GM19467 (cell line): Measurements from ENCODE around the gene NUS1.
"Not testable (repeated sequence)": the region's sequence is repeated elsewhere in the genome, so short reads cannot be mapped to it uniquely, and the experiment has no call there.

ENCODE experiments used
- ATAC-seq: cut with Tn5 transposase; IDR thresholded peaks from one replicate; pipeline ENCODE4 v1.9.1; 2021; ENCODE audit warnings: mild to moderate bottlenecking, moderate library complexity; ENCODE audit not compliant: unreplicated experiment

NUS1 gene

DNA sequence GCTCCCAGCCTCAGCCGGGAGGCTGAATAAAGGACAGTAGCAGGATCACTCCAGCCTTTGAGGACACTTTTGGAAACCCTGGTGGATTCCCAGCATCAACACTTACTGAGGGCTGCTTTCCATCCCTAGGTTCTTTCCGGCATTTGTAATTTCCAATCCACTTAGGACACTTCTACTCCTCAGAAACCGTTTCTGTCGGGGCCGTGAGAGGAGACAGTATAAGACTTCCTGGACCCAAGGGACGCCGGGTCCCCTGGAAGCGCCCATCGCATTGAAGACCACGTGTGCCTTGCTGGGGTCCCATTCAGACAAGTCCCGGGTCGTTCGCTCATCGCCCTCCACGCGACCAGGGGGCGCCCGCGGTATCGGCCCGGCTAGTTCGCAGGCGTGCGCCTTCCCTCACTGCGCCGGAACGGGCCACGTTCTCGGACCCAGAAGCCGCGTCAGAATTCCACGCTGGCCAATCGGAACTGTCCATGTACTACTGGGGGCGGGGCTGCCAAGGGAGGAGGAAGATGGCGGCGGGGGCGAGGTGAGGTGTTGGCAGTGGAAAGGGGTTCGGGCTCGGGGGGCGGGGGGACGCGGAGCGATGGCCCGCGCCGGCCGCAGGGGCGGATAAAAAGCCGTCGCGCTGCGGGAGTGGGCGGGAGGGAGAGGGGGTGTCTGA, at the start of gene NUS1:
Gene NUS1, plus strand, starts transcription at position 479 of the 667 bp plus-strand sequence. CDS start 202 bp downstream, outside the sequence.
- ATAC-seq: peak; percentile 99

- ATAC-seq: no peak
These were observed 47.7 kb upstream of the NUS1 start for GRCh38 chr6:117627533-117627932.

DNA sequence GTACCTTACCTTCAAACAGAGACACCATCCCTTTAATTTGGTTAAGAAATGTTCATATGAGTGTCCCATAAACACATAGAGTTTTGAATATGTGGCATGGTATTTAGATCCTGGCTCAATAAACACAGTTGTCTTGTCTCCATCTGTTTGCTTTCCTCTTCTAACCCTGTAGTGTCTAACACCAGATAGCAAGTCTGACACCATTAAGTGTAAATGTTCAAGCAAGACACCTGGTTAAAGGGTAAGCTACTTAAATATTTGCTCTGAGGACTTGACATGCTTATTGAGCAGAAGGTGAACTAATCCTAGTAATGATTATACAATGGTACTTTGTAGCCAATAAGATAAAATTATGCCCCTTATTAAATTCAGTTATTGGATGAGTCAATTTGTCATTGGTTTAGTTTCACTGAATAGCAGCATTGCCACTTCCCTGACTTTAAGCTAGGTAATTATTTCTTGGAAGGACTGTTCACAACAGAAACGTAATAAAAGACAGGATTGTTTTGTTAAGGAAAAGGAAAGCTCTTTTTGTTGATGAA, 46.1 kb upstream of the NUS1 start:
- ATAC-seq: no peak

DNA sequence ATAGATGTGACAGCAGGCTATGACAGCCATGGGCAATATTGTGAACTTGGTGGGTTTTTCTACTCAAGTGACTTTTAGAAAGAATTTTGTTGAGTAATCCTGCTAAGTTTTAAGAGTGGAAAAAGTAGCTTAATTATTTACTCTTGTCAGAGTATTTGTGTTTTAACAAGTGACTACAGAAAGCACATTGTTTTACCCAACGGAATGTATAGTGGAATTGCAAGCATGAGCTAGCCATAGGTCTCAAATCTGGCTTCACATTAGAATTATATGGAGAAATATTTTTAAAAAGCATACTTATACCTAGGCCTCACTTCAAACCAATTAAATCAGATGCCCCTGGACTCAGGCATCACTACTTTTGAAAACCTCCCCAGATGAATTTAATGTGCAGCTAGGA, 37.5 kb upstream of the NUS1 start:
- no peak for ATAC-seq

DNA sequence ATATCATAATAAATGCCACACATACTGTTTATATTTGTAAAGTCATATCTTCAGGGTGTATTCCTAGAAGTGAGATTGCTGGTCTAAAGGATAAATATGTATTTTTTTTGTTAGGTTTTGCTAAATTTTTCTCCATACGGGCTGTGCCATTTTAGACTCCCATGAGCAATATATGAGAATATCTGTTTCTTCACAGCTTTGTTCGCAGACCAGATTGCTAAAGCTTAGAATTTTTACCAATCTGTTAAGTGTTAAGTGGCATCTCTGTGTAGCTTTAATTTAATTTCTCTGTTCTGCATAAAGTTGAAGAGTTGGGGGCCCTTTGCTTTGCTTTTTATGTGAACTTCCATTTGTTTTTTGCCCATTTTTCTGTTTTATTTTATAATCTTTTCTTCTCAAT, 32.3 kb upstream of the NUS1 start:
- no peak for ATAC-seq

- not testable (repeated sequence) for ATAC-seq
These were observed 23.3 kb upstream of the NUS1 start for GRCh38 chr6:117651984-117652383.

- no peak for ATAC-seq
These were observed 21.3 kb upstream of the NUS1 start for GRCh38 chr6:117653949-117654348.

DNA sequence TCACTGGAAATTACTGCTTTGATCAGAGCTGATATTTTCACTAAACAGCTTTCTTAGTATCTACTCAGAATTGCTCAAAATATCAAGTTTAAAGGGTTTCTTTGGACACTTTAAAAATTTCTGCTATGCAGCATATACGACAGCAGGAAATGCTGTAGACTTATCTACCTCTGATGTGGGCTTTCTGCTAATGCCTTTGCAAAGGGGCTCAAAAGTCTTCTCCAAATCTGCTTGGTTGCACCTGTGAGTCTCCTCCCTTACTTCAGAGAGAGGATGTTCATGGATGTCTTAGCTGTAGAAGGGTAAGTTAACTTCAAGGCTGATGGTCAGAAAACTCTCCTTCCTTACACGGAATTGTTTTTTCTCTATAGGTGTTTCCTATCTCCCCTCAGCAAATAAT, 19.9 kb upstream of the NUS1 start:
- ATAC-seq: no peak

DNA sequence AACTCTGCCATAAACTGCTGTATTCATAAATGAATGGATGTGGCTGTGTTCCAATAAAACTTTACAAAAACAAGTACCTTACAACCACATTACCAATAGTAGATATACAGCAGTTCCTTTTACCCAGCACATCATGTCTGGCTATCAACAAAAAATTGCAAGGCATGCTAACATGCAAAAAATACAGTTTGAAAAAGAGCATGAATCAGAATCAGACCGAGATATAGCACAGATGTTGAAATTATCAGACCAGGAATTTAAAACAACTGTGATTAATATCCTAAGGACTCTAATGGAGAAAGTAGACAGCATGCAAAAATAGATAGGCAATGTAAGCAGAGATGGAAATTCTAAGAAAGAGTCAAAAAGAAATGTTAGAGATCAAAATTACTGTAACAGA, 8.4 kb upstream of the NUS1 start:
- ATAC-seq: no peak

- ATAC-seq: no peak
These were observed 6.5 kb upstream of the NUS1 start for GRCh38 chr6:117668736-117669135.

GRCh38 chr6:117674503-117674902, 766 bp upstream of the NUS1 start:
- ATAC-seq: no peak

- peak; percentile 19 for ATAC-seq
These were observed 511 bp downstream of the NUS1 start for GRCh38 chr6:117675658-117676301.

DNA sequence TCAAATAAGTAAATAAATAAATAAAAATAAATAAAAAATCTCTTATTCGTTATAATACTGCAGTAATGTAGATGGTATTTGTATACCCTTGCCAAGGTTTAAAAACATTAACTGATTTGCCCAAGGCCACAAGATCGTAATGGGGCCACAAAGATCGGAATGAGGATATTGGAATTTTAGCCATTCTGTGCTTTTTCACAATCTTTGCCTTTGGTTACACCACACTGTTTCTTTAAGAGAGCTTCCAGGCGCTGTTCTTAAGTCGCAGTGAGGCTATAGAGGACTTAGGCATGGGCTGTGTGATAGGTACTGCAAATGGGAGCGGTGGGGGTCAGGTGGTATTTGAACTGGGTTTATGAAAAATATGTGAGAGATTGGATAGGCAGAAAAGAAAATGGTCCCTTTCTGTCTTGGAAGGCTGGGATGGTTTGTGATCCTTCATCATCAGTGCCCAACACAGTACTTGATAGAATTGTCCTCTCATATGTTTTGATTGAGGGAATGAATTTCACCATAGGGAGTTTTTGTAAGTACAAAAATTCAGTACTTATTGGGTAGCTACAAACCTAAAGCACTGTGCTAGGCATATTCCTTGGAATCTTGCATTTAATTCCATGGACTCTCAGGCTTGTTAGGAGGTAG, 1.4 kb downstream of the NUS1 start:
- no peak for ATAC-seq

GRCh38 chr6:117677553-117678141, 2.4 kb downstream of the NUS1 start:
- ATAC-seq: no peak

DNA sequence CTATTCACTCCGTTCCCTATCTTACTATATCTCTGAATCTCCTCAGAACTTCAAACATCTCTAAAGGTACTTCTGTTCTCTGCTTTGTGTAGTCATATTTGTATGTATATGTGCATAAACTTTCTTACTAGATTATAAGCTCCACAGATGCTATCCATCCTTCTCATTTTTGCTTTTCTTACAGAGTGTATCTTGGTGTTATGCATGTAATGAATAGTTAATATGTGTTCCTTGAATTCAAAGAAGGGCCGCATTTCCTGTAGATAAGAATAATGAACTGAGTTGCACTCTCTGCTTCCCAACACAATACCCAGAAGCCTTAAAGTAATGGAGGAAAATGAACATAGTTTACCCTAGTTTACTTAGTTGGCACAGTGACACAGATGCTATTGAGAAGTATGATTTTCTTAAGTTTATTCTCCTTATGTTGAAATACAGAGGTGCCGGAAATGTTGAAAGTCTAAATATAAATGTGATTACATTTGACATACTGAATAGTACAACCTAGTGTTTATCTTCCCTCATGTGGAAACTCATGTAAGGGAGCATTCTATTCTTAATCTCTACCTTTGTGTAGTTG, 6.0 kb downstream of the NUS1 start:
- no peak for ATAC-seq

DNA sequence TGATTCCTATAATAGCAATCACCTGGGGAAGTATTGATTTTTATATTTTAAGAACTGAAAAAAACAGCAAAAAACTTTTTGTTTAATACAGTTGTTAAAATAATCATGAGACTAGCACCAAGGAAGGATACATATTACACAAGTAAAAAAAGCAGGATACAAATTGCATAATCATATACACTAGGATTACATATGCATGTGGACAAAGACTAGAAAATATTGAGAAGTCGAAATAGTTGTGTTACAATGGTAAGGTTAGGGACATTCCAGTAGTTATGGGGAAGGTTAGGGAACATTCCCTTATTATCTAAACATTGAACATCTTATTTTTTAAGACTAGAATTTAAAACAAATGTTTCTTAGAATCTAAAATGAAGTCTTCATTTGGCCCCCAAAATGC, 9.5 kb downstream of the NUS1 start:
- ATAC-seq: no peak

DNA sequence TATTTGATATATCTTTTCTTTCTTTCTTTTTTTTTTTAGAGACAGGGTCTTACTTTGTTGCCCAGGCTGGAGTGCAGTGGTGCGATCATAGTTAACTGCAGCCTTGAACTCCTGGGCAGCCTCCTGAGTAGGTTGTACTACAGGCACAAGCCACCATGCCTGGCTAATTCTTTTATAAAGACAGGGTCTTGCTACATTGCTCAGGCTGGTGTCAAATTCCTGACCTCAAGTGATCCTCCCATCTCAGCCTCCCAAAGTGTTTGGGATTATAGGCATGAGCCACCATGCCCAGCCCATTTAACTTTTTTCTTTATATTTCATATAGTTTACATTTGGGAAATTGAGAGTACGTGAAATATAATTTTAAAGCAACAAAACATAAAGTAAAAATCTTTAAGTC, 10.1 kb downstream of the NUS1 start:
- ATAC-seq: no peak

GRCh38 chr6:117687021-117687648, 11.9 kb downstream of the NUS1 start:
- no peak for ATAC-seq

DNA sequence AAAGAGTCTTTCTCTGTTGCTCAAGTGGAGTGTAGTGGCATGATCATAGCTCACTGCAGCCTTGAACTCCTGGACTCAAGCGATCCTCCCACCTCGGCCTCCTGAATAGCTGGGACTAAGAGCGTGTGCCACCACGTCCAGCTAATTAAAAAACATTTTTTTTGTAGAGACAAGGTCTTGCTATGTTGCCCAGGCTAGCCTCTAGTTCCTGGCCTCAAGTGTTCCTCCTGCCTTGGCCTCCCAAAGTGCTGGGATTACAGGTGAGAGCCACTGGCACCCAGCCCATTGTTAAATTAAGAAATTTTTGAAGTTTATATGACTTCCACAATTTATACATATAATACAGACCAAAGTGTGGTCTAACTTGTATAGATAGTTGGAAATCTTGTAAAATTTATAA, 14.3 kb downstream of the NUS1 start:
- not testable (repeated sequence) for ATAC-seq

- ATAC-seq: no peak
These were observed 31.2 kb downstream of the NUS1 start for GRCh38 chr6:117706504-117706903.
